ENCODE measurements around the gene BPNT1.
A peak's percentile ranks its signal among the peaks of the same experiment; 100 is the strongest.
"Not testable (repeated sequence)": the region's sequence is repeated elsewhere in the genome, so short reads cannot be mapped to it uniquely, and the experiment has no call there.

Gene BPNT1

GRCh38 chr1:220077887-220078286 lies 11.7 kb downstream of the BPNT1 start:
- DNase-seq (ENCODE audit: low read depth), result no peak

- no peak for DNase-seq (ENCODE audit: low read depth)
Observed at GRCh38 chr1:220076861-220077762, 12.5 kb downstream of the BPNT1 start.

DNA sequence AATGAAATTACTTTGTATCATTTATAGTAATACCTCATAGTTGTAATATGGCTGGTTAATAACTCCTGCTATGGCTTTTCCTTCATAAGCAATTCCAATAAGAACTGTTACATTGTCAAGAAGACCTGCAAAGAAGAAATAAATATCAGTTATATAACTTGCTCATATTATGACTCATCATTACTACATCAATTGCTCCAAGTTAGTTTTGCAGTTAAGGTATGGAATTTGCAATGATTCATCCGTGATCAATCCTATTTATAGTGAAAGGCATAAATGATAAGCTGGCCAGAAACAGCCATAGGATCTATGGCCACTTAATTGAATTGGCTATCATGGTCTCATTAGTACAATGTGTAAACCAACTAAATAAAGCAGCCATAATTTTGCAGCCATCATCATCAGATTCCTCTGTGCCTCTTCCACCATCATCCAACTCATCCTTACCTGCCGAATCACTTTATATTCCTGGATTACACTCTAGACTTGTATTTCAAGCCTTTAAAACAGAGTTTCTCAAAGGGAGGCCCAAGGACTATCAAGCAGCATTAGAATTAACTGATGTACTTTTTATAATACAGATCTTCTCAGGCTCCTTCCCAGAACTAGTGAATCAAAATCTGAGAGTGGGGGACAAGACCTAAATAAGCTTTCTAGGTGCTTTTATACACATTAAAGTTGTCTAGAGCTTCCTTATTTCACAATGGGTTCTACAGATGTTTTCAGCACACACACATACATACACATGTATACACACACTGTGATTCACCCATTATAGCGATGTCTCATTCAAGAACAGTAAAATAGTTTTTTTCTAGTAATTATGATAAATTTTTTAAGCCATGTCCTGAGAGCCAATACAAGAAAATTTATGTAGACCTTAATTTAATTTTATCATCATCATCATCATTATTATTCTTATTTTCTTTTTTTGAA lies 22.1 kb downstream of the BPNT1 start:
- peak; percentile 11 for DNase-seq (ENCODE audit: low read depth)

GRCh38 chr1:220062629-220063028 lies 27.0 kb downstream of the BPNT1 start:
- DNase-seq (ENCODE audit: low read depth), result no peak

DNA sequence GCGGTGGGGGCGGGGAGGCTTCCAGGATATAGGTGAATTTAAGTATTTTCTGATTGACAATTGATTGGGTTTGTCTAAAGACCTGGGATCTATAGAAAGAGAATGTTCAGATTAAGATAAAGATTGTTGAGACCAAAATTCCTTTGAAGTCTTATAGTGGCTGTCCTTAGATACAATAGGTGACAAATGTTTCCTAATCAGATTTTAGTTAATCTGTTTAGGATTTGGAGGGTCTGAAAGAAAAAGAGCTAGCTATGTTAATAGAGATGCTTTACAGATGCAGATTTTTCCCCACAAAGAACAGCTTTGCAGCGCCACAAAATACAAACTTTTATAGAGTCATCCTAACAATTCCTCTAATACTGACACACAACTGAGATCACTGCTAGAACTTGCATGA lies 28.7 kb downstream of the BPNT1 start:
- DNase-seq (ENCODE audit: low read depth), result no peak

GRCh38 chr1:220056374-220056773 lies 33.2 kb downstream of the BPNT1 start:
- DNase-seq (ENCODE audit: low read depth), result no peak

GRCh38 chr1:220046052-220046930 lies 43.3 kb downstream of the BPNT1 start, which contains the start of gene EPRS1:
EPRS1 (minus strand) TSS chr1:220046505; CDS start chr1:220046388, 117 bp downstream.
- peak; percentile 99 for DNase-seq (ENCODE audit: low read depth)

DNA sequence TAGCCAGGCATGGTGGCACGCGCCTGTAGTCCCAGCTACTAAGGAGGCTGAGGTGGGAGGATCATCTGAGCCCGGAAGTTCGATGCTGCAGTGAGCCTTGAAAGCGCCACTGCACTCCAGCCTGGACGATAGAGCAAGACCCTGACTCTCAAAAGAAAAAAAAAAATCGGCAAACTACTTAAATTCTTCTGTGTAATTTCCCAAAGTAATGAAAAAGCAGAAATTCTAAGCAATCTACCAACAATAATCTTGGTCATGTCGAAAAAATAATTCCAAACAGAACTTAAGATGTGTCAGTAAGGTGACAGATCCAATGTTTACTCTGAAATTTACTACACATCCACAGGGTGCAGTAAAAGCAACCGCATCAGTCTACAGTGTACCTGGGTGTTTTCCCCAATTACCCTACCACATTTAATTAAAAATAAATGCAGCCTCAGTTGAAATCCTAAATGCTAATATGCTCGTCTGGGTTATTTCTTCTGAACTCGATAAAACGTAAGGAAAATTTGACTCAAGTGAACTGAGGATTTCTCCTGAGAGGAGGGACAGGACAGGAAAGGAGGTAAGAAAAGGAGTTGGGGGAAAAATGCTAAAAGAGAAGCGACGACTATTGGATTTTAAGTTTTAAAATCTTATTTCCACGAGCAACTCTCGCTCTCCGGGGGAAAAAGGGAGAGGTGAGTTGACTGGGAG lies 44.1 kb downstream of the BPNT1 start:
- DNase-seq (ENCODE audit: low read depth), result no peak

DNA sequence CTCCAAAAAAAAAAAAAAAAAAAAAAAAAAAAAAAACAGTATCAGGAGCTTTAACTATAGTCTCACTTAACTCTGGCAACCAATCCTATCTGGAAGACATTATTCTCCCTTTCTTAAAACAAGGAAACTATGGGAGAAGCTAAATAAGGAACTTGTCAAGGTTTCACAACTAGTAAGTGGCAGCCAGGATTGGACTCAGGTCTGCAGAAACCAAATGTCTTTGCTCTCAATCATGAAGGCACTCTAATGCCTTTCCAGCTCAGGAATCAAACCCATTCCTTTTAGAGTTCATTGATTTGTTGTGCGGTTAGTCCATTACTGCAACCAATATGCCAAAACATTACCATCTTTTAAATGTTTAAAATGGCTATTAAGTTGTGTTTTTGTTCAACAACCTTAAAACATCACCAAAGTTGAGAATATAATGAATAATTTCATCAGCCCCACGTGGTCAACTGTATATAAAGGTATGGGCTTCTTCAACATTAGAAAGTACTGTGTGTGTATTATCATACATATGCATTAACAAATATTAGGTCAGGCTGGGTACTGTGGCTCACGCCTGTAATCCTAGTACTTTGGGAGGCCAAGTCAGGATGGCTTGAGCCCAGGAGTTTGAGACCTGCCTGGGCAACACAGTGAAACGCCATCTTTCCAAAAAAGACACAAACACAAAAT lies 44.8 kb downstream of the BPNT1 start:
- no peak for DNase-seq (ENCODE audit: low read depth)

GRCh38 chr1:220043646-220044045 lies 45.9 kb downstream of the BPNT1 start:
- no peak for DNase-seq (ENCODE audit: low read depth)

DNA sequence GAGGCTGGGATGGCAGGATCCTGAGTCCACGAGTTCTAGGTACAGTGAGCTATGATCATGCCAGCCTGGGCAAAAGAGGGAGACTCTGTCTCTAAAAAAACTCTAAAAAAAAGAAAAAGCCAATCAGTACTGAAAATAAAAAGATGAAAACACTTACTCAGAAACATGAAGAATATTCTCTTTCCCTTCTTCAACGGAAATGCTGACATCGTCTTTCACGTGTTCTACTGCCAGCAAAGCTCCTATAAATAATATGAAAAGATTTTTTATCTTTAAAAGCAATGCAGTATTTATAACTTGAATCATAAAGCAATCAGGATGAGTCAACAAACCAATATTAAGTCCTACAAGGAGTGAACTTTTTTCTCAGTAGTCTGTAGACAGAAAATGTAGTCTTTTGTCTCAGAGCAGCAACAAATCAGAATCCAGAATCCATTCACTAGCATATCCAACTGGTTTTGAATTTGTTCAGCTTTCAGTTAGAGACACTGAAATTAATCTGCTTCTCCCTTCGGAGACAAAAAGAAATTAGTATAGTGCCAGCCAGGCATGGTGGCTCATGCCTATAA lies 49.5 kb downstream of the BPNT1 start:
- DNase-seq (ENCODE audit: low read depth), result no peak

- no peak for DNase-seq (ENCODE audit: low read depth)
Observed at GRCh38 chr1:220038640-220039039, 50.9 kb downstream of the BPNT1 start.

GRCh38 chr1:220037810-220038209 lies 51.8 kb downstream of the BPNT1 start:
- DNase-seq (ENCODE audit: low read depth), result not testable (repeated sequence)

- DNase-seq (ENCODE audit: low read depth), result no peak
Observed at GRCh38 chr1:220032911-220033310, 56.7 kb downstream of the BPNT1 start.

DNA sequence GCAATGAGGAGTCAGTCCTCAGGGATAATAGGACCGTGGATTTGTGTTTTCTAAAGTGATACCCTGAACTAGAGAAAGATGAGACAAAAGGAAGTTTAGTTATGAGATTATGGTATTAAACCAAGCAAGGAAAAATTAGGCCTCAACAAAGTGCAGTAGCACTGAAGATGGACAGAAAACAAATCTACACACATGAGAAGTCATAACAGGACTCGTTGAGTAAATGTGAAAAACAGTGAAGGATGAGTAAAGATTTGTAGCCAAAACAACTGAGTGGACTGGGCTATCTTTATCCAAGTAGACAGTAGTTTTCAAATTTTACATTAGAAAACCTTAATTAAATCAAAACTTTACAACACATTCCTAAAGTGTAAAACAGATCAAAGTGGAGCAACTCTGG lies 58.3 kb downstream of the BPNT1 start:
- no peak for DNase-seq (ENCODE audit: low read depth)

DNA sequence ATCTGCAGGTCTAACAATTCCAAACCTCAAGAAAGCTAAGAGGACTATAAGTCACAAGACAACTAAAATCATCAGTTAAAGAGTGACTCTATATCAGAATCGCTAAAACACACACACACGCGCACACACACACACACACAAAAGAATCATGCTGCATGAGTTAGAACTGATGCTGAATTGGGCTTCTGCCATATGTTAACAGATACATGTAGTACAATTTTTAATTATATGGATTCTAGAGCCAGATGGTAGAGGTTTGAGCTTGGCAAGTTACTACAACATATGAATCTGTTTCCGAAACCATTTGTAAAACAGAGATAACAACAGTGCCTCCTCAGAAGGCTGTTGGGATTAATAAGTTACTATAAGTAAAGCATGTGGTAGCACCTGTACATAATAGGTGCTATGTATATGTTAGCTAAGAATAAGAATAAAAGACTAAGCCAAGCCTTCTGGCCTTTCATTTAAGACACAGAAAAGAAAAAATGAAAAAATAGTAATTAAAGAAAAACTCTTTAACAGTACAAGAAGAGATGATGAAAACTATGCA lies 61.2 kb downstream of the BPNT1 start:
- no peak for DNase-seq (ENCODE audit: low read depth)

GRCh38 chr1:220019071-220019470 lies 70.5 kb downstream of the BPNT1 start:
- DNase-seq (ENCODE audit: low read depth), result no peak

- DNase-seq (ENCODE audit: low read depth), result peak; percentile 81
Observed at GRCh38 chr1:220013497-220013896, 76.1 kb downstream of the BPNT1 start.

DNA sequence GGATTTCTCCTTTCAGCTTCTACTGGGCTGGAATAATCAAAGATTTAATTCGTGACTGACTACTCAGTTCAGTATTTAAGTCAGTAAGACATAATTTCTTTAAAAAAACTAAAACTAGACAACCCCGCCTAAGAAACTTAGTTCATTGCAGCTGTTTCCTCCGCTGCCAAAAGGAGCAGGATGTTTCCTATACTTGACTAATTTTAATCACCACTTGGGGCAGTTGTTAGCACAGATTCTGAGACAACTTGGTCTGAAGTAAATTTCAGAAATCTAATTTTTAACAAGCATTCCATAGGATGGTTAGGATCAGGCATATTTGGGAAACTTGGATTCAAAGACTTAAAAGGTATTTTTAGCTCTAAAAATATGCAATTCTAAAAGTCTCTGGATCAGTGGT lies 77.3 kb downstream of the BPNT1 start:
- DNase-seq (ENCODE audit: low read depth), result peak; percentile 40

DNA sequence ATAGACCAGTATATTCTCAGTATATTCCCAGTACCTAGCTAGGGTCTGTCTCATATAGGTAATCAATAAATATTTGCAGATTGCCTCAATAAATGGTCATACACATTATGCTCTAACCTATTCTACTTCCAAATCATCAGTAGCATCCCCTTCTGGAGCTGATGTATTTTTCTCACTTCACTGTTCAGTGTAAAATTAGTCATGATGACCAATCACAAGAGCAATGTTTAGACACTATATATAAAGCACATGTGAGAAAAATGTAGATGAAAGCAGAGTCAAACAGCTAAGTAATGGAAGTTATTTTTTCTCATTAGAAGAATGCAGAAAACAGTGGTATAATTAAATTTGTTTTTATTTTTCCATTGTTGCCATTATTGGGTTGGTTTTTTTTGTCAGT lies 78.0 kb downstream of the BPNT1 start:
- DNase-seq (ENCODE audit: low read depth), result no peak
